Activated CD4-positive, alpha-beta memory T cell treated with anti-CD3 and anti-CD28 coated beads for 36 hours (primary cell): ENCODE results near the gene ZNF565. TPM values are rescaled to one million over a fixed set of nuclear protein-coding genes. Genes with fewer than 3 reads are reported as not detected.
"Not testable (repeated sequence)": the region's sequence is repeated elsewhere in the genome, so short reads cannot be mapped to it uniquely, and the experiment has no call there.

Source experiments
- CTCF ChIA-PET: fragments of 350-600 bp; sonication (Branson Sonifier 250); formaldehyde crosslinking; loops from one replicate; lab custom pipeline; 2021; ENCODE audit warnings: antibody characterized with exemption, inconsistent platforms; lab: Charles Lee
- POLR2A ChIA-PET: fragments of 350-600 bp; sonication (Branson Sonifier 250); formaldehyde crosslinking; loops from one replicate; lab custom pipeline; 2021; ENCODE audit warnings: antibody characterized with exemption; lab: Charles Lee
- DNase-seq: peaks from one replicate; pipeline ENCODE4 v3.0.0-alpha.2; 2020
- H3K27ac Mint-ChIP-seq: one replicate; pipeline ENCODE4 v1.8.0; 2021; ENCODE audit warnings: mixed read lengths
- H3K27me3 Mint-ChIP-seq: one replicate; pipeline ENCODE4 v1.8.0; 2021; ENCODE audit warnings: mixed read lengths
- H3K36me3 Mint-ChIP-seq: one replicate; pipeline ENCODE4 v1.8.0; 2021; ENCODE audit warnings: mixed read lengths
- H3K4me1 Mint-ChIP-seq: one replicate; pipeline ENCODE4 v1.8.0; 2021; ENCODE audit warnings: low read depth, mixed read lengths
- H3K4me3 Mint-ChIP-seq: one replicate; pipeline ENCODE4 v1.8.0; 2021; ENCODE audit warnings: mild to moderate bottlenecking, mixed read lengths
- H3K9me3 Mint-ChIP-seq: one replicate; pipeline ENCODE4 v1.8.0; 2021; ENCODE audit warnings: mixed read lengths
- intact Hi-C: fragments of 100-400 bp; cut with micrococcal nuclease; formaldehyde crosslinking; loops from one replicate; pipeline ENCODE4 v1.15.1; 2023
- total RNA-seq, 2 experiments: library from RNA; stranded (reverse); gene quantifications; one replicate each; pipeline ENCODE4 v1.2.3, GENCODE V29; 2021

ZNF565 gene
- total RNA-seq, 2 experiments from 2014 or later: 2.2 to 2.3 TPM

- intact Hi-C loops: no loop called here
- Mint-ChIP-seq H3K4me1 (peaks cover 16% of the 10 kb centered on the region), H3K9me3 (no peaks in the 10 kb centered on the region), H3K36me3 (peaks cover 42% of the 10 kb centered on the region), H3K27ac (no peak overlapping the region), H3K27me3 (no peaks in the 10 kb centered on the region), H3K4me3 (peak overlapping the region; percentile 4)
- no peak for DNase-seq
- POLR2A ChIA-PET: interaction anchor here (1.2 kb wide), 1 partner anchor 15 kb away, joined by 4 read pairs; no protein-coding TSS in a partner anchor
- CTCF ChIA-PET: interaction anchor here (5.3 kb wide), 1 partner anchor 15 kb away, joined by 24 read pairs; no protein-coding TSS in a partner anchor
Measured at GRCh38 chr19:36142496-36142895, 72.0 kb downstream of the ZNF565 start.

- CTCF ChIA-PET: no interaction called here
- no peak for DNase-seq
- Mint-ChIP-seq H3K4me1 (peaks cover 17% of the 10 kb centered on the region), H3K4me3 (no peak overlapping the region), H3K9me3 (no peaks in the 10 kb centered on the region), H3K27ac (no peak overlapping the region), H3K27me3 (no peaks in the 10 kb centered on the region), H3K36me3 (peaks cover 40% of the 10 kb centered on the region)
- POLR2A ChIA-PET: interaction anchor here (1.2 kb wide), 1 partner anchor 14 kb away, joined by 4 read pairs; no protein-coding TSS in a partner anchor
- intact Hi-C loops: no loop called here
Measured at GRCh38 chr19:36142046-36142445, 72.4 kb downstream of the ZNF565 start.

GRCh38 chr19:36141039-36141927 is 73.2 kb downstream of the ZNF565 start:
- POLR2A ChIA-PET: interaction anchor here (0.5 to 3.2 kb wide), 2 partner anchors 12 to 79 kb away, joined by 4 to 26 read pairs; no protein-coding TSS in a partner anchor
- intact Hi-C loops: loop anchor here (1.0 kb wide), 1 partner anchor 26 kb away; the partner anchor contains the start of gene TBCB
- H3K27me3 Mint-ChIP-seq: no peaks in the 10 kb centered on the region
- DNase-seq: peak; percentile 95
- peaks cover 24% of the 10 kb centered on the region for H3K4me1 Mint-ChIP-seq
- H3K4me3 Mint-ChIP-seq: peak overlapping the region; percentile 92
- H3K9me3 Mint-ChIP-seq: no peaks in the 10 kb centered on the region
- H3K36me3 Mint-ChIP-seq: peaks cover 35% of the 10 kb centered on the region
- CTCF ChIA-PET: interaction anchor here (5.6 kb wide), 1 partner anchor 14 kb away, joined by 37 read pairs; no protein-coding TSS in a partner anchor
- H3K27ac Mint-ChIP-seq: peak overlapping the region; percentile 97

GRCh38 chr19:36140304-36141038 is 74.0 kb downstream of the ZNF565 start:
- intact Hi-C loops: loop anchor here (1.0 kb wide), 2 partner anchors 8 to 25 kb away; partner anchors contain the start of gene TBCB
- peak; percentile 52 for DNase-seq
- ChIA-PET POLR2A (interaction anchor here (0.5 to 3.2 kb wide), 4 partner anchors 11 to 78 kb away, joined by 4 to 26 read pairs (median 4); no protein-coding TSS in a partner anchor), CTCF (interaction anchor here (0.9 to 5.6 kb wide), 4 partner anchors 13 to 33 kb away, joined by 3 to 37 read pairs (median 4); no protein-coding TSS in a partner anchor)
- H3K36me3 Mint-ChIP-seq: peaks cover 26% of the 10 kb centered on the region
- H3K4me3 Mint-ChIP-seq: peak overlapping the region; percentile 92
- peak overlapping the region; percentile 97 for H3K27ac Mint-ChIP-seq
- H3K27me3 Mint-ChIP-seq: no peaks in the 10 kb centered on the region
- no peaks in the 10 kb centered on the region for H3K9me3 Mint-ChIP-seq
- H3K4me1 Mint-ChIP-seq: peaks cover 26% of the 10 kb centered on the region

GRCh38 chr19:36139473-36140303 is 74.8 kb downstream of the ZNF565 start, which contains the start of gene CAPNS1:
TSS of gene CAPNS1 (plus strand) at chr19:36140066. CDS start at chr19:36141012, 946 bp downstream.
- Mint-ChIP-seq H3K27ac (peak within 1 kb of the TSS; percentile 97), H3K9me3 (no peaks in the 10 kb centered on the region), H3K4me1 (peaks cover 26% of the 10 kb centered on the region), H3K4me3 (peak within 1 kb of the TSS; percentile 92), H3K36me3 (peaks cover 24% of the 10 kb centered on the region), H3K27me3 (no peaks in the 10 kb centered on the region)
- peak; percentile 96 for DNase-seq
- intact Hi-C loops: loop anchor here (1.0 to 10.0 kb wide), 5 partner anchors 7 to 495 kb away; partner anchors contain the start of genes COX6B1, ETV2 and ZNF565
- POLR2A ChIA-PET: interaction anchor here (1.5 to 3.2 kb wide), 2 partner anchors 11 to 21 kb away, joined by 4 to 26 read pairs; no protein-coding TSS in a partner anchor
- CTCF ChIA-PET: interaction anchor here (0.9 to 5.6 kb wide), 4 partner anchors 13 to 34 kb away, joined by 3 to 37 read pairs (median 4); no protein-coding TSS in a partner anchor

GRCh38 chr19:36139120-36139472 is 75.4 kb downstream of the ZNF565 start:
- CTCF ChIA-PET: interaction anchor here (0.9 to 5.6 kb wide), 4 partner anchors 12 to 34 kb away, joined by 3 to 37 read pairs (median 4); no protein-coding TSS in a partner anchor
- Mint-ChIP-seq H3K27ac (peak overlapping the region; percentile 97), H3K36me3 (peaks cover 23% of the 10 kb centered on the region), H3K27me3 (no peaks in the 10 kb centered on the region), H3K9me3 (no peaks in the 10 kb centered on the region), H3K4me1 (peaks cover 26% of the 10 kb centered on the region), H3K4me3 (peak overlapping the region; percentile 92)
- intact Hi-C loops: loop anchor here (1.0 to 10.0 kb wide), 4 partner anchors 11 to 494 kb away; partner anchors contain the start of genes COX6B1, ETV2 and ZNF565
- no peak for DNase-seq
- POLR2A ChIA-PET: interaction anchor here (1.5 to 3.2 kb wide), 2 partner anchors 10 to 20 kb away, joined by 4 to 26 read pairs; no protein-coding TSS in a partner anchor

GRCh38 chr19:36136964-36137686 is 77.3 kb downstream of the ZNF565 start:
- intact Hi-C loops: loop anchor here (10.0 kb wide), 2 partner anchors 182 to 492 kb away; partner anchors contain the start of genes COX6B1 and ETV2
- Mint-ChIP-seq H3K4me3 (no peak overlapping the region), H3K27ac (peak overlapping the region; percentile 44), H3K27me3 (no peaks in the 10 kb centered on the region), H3K9me3 (no peaks in the 10 kb centered on the region), H3K36me3 (peaks cover 11% of the 10 kb centered on the region), H3K4me1 (peaks cover 33% of the 10 kb centered on the region)
- DNase-seq: peak; percentile 43
- POLR2A ChIA-PET: interaction anchor here (0.6 kb wide), 1 partner anchor 12 kb away, joined by 3 read pairs; no protein-coding TSS in a partner anchor
- CTCF ChIA-PET: interaction anchor here (0.7 to 5.6 kb wide), 2 partner anchors 10 to 217 kb away, joined by 3 to 37 read pairs; no protein-coding TSS in a partner anchor

- intact Hi-C loops: loop anchor here (10.0 kb wide), 2 partner anchors 180 to 490 kb away; partner anchors contain the start of genes COX6B1 and ETV2
- DNase-seq, H3K4me3 Mint-ChIP-seq, H3K9me3 Mint-ChIP-seq, CTCF ChIA-PET, H3K36me3 Mint-ChIP-seq, POLR2A ChIA-PET, H3K27ac Mint-ChIP-seq, H3K27me3 Mint-ChIP-seq: not testable (repeated sequence)
- H3K4me1 Mint-ChIP-seq: peaks cover 32% of the 10 kb centered on the region
Measured at GRCh38 chr19:36134867-36135266, 79.6 kb downstream of the ZNF565 start.
